Measurements from ENCODE around the gene SKOR2. TPM values are rescaled to one million over a fixed set of nuclear protein-coding genes. Genes with fewer than 3 reads are reported as not detected.

The SKOR2 gene
- total RNA-seq, 1 experiment from 2014 or later, result not detected

GRCh38 chr18:47262301-47263149 is 11.1 kb upstream of the SKOR2 start:
- no peak overlapping the region for H3K9ac ChIP-seq (ENCODE audit: low read length)
- CTCF ChIA-PET, result no interaction called here

More at GRCh38 chr18:47262301-47263149, 11.1 kb upstream of the SKOR2 start:
- DNase-seq (ENCODE audit: low read depth, low spot score) (no peak), ATAC-seq (no peak)
- 0 out of 4 replicates have a peak, but pooled peaks cover 2 to 3% of the 10 kb centered on the region in 2 experiments for H3K4me1 ChIP-seq (ENCODE audit: control insufficient read depth in 1 of 2, insufficient read depth in 2 of 2, low read length in 2 of 2)
- H3K36me3 ChIP-seq (ENCODE audit: control insufficient read depth in 1 of 2, insufficient read depth in 2 of 2, low read length in 2 of 2), result no peaks in the 10 kb centered on the region
- no peaks in the 10 kb centered on the region; the same call in 1 of the 2 replicates for H4K20me1 ChIP-seq (ENCODE audit: insufficient read depth)
- H3K27ac ChIP-seq (ENCODE audit: low read depth, low read length), result no peak overlapping the region
- no peaks in the 10 kb centered on the region for H3K9me3 ChIP-seq (ENCODE audit: control insufficient read depth in 1 of 2, insufficient read depth in 1 of 2, low read depth in 1 of 2, low read length in 2 of 2)
- no TSS peak for BruUV-seq (replicated peaks)
- no peaks in the 10 kb centered on the region for H3K79me2 ChIP-seq (ENCODE audit: insufficient read depth, low read length)
- H3K4me3 ChIP-seq (replicated peaks in 1 of 2; ENCODE audit: low read depth in 1 of 2, low read length in 2 of 2), result no peak overlapping the region
- intact Hi-C loops (cut with micrococcal nuclease), result no loop called here
- no peak overlapping the region for H2AFZ ChIP-seq (ENCODE audit: low read depth, low read length, poor library complexity, severe bottlenecking)
- ChIA-PET RAD21 (ENCODE audit: low non-redundant PET in 1 of 2, low total read pairs in 2 of 2, uncharacterized antibody in 2 of 2, unreplicated experiment in 2 of 2) (no interaction called here), POLR2A (no interaction called here)
- H3K4me2 ChIP-seq (ENCODE audit: low read length), result no peak overlapping the region
- peaks cover 8% of the 10 kb centered on the region; the same call in 1 of the 2 replicates for H3K27me3 ChIP-seq (ENCODE audit: insufficient read depth, low read length)
- H3K9me2 ChIP-seq (ENCODE audit: insufficient read depth), result no peaks in the 10 kb centered on the region
- TF ChIP-seq POLR2AphosphoS5 (IDR thresholded peaks at IDR 0.05; ENCODE audit: low read depth, low read length) (no peak), REST (IDR thresholded peaks at IDR 0.05; ENCODE audit: low read depth) (no peak), RAD21 (IDR thresholded peaks at IDR 0.05; ENCODE audit: low read depth) (no peak)

Data from HCT116 (cell line).